Inferior parietal cortex (tissue), 1 donor: Measurements from ENCODE around the gene DYSF.

Experiments used
- DNase-seq: peaks from one replicate; pipeline ENCODE4 v3.0.0-alpha.2; 2016; ENCODE audit errors: extremely low spot score

Gene DYSF

DNA sequence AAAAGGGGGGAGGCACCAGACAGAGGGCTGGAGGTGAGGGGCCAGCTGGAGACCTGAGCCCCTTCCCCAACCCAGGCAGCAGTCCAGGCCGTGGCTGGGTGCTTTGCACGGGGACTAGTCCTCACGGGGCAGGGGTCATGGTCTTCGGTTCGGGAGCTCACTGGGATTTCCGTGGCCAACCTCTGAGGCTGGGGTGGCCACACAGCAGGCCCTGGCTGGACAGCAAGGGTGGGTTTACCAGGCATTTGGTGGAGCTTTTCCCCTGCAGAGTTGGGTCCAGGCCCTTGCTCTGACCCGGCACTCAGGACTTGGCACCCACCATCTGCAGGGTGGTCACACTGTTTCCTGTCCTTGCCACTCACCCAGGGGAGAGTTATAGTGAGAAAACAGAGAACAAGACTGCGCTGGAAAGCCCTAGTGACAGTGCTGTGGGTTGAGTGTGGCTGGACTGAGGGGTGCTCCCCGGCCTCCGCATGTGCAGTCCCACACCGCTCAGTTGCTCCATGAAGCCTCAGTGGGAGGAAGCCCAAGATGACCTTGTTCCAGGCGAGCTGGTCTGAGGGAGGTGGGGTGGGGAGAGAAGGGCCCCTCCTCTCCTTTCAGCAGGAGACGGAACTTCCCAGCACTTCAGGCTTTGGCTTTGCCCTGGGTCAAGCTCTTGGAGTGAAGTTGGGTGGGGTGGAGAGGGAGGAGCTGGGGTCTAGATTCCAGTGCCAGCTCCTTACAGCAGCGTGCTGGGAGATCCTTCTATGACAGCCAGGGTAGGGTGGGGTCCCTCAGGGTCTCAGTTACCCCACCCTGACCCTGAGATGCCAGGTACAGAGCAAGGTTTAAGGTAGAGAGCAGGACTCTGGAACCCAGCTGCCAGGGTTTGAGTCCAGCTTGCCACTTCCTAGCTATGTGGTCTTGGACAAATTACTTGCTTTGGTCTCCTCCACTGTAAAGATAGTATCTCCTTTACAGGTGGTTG, 219.8 kb downstream of the DYSF start:
- no peak for DNase-seq

GRCh38 chr2:71674158-71674851, 220.9 kb downstream of the DYSF start:
- no peak for DNase-seq

- no peak for DNase-seq
Measured at GRCh38 chr2:71675296-71675695, 221.9 kb downstream of the DYSF start.

GRCh38 chr2:71678874-71679273, 225.5 kb downstream of the DYSF start:
- no peak for DNase-seq

- DNase-seq, result no peak
Measured at GRCh38 chr2:71679491-71679890, 226.1 kb downstream of the DYSF start.

DNA sequence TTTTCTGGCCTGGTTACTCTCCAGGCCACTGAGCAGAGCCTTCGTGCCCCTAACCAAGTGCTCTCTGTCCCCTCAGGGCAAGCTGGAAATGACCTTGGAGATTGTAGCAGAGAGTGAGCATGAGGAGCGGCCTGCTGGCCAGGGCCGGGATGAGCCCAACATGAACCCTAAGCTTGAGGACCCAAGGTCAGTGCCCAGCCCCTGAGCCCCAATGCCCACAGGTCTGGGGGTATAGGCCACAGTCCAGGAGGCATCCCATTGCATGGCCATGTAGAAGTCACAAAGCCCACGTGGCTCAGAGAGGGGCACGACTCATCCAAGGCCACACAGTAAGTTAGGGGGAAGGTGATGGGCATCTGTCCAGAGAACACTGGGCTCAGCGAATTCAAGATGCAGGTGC, 227.6 kb downstream of the DYSF start:
- no peak for DNase-seq

DNA sequence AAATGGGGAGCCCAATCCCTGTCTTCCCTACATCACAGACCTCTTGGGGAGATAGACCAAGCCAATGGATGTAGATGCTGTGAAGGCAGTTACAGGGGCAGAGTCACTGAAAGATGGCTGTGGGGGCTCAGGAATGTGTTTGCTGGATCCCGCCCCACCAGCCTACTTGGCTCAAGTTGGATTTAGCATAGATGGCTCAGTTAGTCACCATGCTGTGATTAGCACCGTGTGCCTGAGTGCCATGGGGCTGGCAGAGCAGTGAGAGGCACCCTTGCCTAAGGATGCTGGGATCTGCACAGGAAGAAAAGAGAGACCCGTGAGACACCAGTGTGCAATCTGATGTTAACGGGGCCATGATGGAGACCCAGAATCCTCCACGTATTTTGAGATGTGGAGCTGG, 228.3 kb downstream of the DYSF start:
- DNase-seq, result no peak

GRCh38 chr2:71682341-71682740, 229.0 kb downstream of the DYSF start:
- DNase-seq, result no peak

DNA sequence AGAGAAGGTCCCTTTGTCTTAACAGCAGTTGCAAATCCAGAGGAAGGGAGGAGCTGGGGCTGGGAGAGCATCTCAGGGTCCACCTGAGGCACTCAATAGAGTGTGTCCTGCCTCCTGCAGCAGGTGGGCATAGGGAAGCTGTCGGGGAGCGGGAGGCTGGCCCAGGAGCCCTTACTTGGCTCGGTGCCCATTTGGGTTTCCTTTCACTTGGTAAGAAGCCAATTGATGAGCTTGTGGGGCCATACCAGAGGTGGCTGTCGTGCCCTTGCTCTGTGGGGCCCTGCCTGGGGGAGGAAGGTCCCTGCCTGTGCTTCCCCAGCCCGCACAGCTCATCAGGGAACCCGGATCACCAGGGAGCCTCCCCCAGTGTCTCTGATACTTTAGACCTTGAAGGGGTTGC, 229.7 kb downstream of the DYSF start:
- no peak for DNase-seq

DNA sequence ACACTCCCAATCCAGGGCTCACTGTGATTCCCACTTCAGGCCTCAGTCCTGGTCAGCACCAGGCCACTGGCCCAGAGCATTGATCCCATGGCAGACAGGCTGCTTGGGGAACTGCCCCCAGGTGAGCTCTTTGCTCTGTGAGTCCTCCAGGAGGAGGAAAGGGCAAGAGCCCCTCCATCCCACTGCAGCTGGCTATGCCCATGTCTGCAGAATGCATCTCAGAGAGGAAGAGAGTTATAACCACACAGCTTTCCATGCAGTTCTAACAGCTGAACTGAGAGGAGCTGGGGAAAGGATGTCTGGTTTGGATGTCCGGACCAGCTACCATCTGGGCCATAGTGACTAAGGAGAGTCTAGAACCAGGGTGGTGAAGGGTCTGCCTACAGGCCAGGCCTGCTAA, 230.3 kb downstream of the DYSF start:
- DNase-seq, result no peak

DNA sequence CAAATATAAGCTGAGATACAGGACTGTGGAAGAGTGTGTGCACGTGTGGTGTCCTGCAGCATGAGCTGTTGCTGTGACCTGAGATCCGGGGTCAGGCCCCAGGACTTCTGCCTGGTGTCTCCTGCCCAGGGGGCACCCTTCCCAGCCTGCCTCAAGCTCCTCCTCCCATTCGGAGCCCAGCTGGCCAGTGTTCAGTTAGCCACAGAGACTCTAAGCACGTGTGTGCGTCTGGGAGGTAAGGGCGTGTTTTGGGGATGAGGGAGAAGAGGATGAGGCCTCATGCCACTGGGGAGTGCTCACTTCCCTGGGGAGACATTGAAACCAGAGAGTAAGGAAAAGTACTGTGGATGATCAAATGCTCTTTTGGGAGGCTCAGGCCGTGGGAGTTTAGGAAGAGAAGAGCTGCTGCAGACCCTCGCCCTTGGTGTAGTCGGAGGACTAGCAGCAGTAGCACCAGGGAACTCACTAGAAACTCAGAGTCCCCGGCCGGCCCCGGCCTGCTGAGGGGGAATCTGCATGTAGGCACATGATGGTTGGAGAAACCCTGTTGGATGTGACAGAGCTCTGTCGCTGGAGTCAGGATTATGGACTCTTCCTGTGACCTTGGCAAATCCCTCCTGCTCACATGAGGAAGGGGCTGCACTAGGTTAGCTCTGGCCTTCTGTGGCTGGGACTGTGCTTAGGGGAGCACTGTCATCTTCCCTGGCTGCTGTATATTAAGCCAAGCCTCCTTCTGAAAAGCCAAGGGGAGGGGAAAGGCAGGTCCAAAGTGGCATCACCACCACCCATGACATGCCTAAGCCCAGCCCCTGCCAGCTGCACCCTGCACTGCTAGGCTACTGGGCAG, 231.1 kb downstream of the DYSF start:
- DNase-seq, result no peak

DNA sequence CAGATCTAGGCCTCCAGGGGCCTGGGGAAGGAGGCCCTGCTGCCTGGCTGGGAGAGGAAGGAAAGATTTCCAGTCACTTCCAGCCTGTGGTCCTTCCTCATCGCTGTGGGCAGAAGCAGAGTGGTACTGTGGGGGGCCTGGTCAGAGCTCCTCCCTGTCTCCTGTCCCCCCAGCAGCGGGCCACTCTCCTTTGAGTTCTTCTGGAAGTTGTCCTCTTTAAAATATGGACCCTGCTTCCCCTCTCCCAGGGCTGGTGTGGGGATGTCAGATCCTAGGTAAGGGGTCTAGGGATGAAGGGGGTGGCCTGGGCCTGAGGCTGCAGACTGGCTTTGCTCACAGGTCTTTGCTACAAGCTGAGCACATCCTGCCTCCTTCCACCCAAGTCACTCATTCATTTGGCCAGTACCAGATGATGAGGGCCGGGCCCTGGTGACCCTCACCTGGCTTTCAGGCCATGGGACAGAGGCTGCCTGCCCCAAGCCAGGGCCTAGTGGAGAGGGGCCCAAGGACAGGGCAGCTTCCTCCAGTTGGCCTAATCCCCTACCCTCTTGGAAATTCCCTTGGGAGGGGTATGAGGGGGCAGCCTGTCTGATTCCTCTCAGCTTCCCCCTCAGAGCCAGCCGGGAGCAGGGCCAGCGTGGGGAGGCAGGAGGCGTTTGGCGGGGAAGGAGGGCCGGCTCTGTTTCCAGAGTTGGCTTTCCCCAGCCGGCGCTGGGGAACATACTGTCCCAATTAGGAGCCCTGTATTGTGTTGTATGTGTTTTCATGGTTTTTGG, 231.9 kb downstream of the DYSF start:
- peak; percentile 40 for DNase-seq

DNA sequence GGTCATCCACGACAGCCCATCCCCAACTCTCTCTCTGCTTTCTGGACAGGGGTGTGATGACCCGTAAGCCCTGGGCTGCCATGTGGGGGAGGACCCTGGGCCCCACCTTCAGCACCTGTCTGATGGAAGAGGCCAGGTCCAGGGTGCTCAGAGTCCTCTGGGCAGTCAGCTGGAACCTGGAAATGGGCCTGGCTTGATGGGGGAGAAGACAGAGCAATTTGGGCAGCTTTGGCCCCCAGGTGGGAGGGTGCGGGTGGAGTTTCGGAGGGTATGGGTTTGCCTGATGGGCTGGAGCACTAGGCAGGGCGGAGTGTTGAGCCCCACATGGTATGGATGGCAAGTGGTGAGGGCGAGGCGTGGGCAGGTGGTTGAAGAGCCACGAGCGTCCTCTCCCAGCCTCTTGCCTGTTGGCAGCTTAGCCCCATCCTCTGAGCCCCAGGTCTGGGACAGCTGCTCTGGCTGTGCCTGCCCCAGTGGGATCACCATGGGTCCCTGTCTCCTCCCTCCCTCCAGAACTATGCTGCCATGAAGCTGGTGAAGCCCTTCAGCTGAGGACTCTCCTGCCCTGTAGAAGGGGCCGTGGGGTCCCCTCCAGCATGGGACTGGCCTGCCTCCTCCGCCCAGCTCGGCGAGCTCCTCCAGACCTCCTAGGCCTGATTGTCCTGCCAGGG, 232.7 kb downstream of the DYSF start:
- no peak for DNase-seq

GRCh38 chr2:71686781-71687180, 233.4 kb downstream of the DYSF start:
- no peak for DNase-seq

GRCh38 chr2:71687412-71687811, 234.1 kb downstream of the DYSF start:
- DNase-seq, result no peak

DNA sequence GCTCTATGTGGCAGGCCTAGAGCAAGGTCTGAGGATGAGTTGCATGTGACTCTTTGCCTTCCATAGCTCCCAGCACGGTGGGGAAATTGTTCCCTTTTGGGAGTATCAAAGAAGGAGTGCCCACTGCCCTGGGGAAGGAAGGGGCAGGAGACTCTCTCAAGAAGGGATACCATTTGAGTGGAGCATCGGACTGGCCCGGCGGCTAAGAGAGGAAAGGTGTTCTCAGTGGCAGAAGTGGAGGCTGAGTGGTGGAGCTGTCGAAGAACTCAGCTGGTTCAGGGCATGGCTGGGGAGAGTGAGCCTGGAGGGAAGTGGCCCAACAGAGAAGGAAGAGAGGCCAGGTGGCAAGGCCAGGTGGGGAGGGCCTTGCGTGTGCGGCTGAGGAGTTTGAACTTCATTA, 235.2 kb downstream of the DYSF start:
- DNase-seq, result no peak

DNA sequence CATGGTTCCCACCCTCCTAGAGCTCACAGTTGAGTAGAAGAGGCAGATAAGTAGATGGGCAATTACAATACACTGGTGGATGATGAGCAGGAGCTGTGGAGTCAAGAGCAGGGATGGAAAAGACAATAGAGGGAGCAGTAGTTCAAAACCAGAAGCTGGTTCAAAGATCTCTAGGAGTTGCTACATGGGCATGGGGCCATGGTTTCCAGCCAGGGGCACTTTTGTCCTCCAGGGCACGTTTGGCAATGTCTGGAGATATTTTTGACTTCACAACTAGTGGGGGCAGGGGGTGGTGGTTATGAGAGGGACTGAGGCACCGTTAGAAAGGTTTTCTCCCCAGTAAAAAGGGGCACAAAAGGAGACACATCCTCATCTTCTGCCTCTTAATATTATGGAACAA, 236.0 kb downstream of the DYSF start:
- DNase-seq, result no peak

DNA sequence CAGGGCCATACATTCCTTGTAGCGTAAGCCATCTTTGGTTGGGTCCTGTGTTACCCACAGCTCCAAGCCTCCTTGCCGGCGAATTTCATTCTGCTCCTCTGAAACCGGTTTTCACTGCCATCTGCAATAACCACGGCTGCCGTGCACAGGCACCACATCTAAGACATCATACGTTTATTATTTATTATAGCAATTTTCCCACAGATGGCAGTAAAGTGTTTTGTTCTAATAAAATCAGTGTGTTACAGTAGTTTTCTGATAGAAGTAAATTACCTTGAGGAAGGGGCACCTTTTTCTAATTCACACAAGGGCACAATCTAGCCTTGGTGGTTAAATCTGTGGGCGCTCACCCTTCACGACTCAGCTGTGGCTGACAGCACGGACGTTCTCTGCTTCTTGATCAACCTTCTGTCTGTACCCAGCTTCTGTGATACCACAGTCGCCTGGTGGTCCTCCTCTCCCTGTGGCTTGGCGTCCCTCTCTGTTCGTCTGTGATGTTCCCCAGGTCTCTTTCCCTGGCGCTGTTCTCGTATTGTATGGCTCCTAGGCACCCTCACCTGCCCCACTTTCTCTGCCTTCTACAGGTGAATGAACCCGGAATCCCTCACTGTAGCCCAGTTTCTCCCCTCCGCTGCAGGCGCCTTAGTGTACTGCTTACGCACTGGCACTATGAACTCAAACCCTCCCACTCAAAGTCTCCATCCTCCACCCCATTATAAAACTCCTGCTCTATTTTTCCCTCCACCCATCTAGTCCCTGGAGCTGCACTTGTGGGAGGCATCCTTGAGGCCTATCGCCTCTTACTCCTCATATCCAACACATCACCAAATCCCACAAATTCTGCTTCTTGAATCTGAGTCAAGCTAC, 236.8 kb downstream of the DYSF start:
- no peak for DNase-seq

- DNase-seq, result no peak
Measured at GRCh38 chr2:71690876-71691475, 237.6 kb downstream of the DYSF start.
